Bone marrow (tissue), 2 donors: ENCODE data around the gene MYO1A.

ENCODE experiments used
- DNase-seq, 2 donors: peaks; one replicate each; lab custom pipeline; 2025; lab: John Stamatoyannopoulos, UW

The MYO1A gene

GRCh38 chr12:57049890-57050289 lies at the start of gene MYO1A:
Gene MYO1A, minus strand, starts transcription at chr12:57050129. Its CDS starts 1,806 bp downstream, at chr12:57048323.
- DNase-seq = no peak

GRCh38 chr12:57099047-57099714 lies 49.3 kb upstream of the MYO1A start:
- DNase-seq = no peak

GRCh38 chr12:57098546-57098945 lies 48.6 kb upstream of the MYO1A start:
- DNase-seq = no peak

- no peak for DNase-seq
These were observed 47.6 kb upstream of the MYO1A start for GRCh38 chr12:57097554-57097835.

GRCh38 chr12:57096748-57097553 lies 47.0 kb upstream of the MYO1A start:
- DNase-seq = no peak

GRCh38 chr12:57096099-57096572 lies 46.2 kb upstream of the MYO1A start:
- no peak for DNase-seq

GRCh38 chr12:57095440-57095839 lies 45.5 kb upstream of the MYO1A start:
- DNase-seq = no peak

GRCh38 chr12:57094208-57095160 lies 44.6 kb upstream of the MYO1A start:
- no peak for DNase-seq

- DNase-seq = peak in 1 of 2 donors; percentile 32
These were observed 43.7 kb upstream of the MYO1A start for GRCh38 chr12:57093415-57094207.

GRCh38 chr12:57092876-57093414 lies 43.0 kb upstream of the MYO1A start:
- DNase-seq = no peak

- no peak for DNase-seq
These were observed 42.6 kb upstream of the MYO1A start for GRCh38 chr12:57092529-57092862.

GRCh38 chr12:57091638-57092528 lies 42.0 kb upstream of the MYO1A start:
- no peak for DNase-seq

GRCh38 chr12:57090924-57091637 lies 41.2 kb upstream of the MYO1A start:
- DNase-seq = no peak

GRCh38 chr12:57090490-57090889 lies 40.6 kb upstream of the MYO1A start:
- no peak for DNase-seq

- peak; percentile 17 to 29 for DNase-seq
These were observed 39.6 kb upstream of the MYO1A start for GRCh38 chr12:57089271-57090245.

- peak; percentile 79 to 87 for DNase-seq
These were observed 38.7 kb upstream of the MYO1A start, which contains the start of gene NAB2 for GRCh38 chr12:57088354-57089270. Gene NAB2, plus strand, starts transcription at chr12:57089114. Its CDS starts 158 bp downstream, at chr12:57089272.

- DNase-seq = peak; percentile 70 to 79
These were observed 37.9 kb upstream of the MYO1A start for GRCh38 chr12:57087691-57088353.
